Inferior parietal cortex (tissue), 1 donor: Measurements from ENCODE around the gene BICD1.
A peak's percentile ranks its signal among the peaks of the same experiment; 100 is the strongest.
"Not testable (repeated sequence)": the region's sequence is repeated elsewhere in the genome, so short reads cannot be mapped to it uniquely, and the experiment has no call there.

Experiments used
- DNase-seq: peaks from one replicate; pipeline ENCODE4 v3.0.0-alpha.2; 2016; ENCODE audit errors: extremely low spot score

BICD1 gene

DNA sequence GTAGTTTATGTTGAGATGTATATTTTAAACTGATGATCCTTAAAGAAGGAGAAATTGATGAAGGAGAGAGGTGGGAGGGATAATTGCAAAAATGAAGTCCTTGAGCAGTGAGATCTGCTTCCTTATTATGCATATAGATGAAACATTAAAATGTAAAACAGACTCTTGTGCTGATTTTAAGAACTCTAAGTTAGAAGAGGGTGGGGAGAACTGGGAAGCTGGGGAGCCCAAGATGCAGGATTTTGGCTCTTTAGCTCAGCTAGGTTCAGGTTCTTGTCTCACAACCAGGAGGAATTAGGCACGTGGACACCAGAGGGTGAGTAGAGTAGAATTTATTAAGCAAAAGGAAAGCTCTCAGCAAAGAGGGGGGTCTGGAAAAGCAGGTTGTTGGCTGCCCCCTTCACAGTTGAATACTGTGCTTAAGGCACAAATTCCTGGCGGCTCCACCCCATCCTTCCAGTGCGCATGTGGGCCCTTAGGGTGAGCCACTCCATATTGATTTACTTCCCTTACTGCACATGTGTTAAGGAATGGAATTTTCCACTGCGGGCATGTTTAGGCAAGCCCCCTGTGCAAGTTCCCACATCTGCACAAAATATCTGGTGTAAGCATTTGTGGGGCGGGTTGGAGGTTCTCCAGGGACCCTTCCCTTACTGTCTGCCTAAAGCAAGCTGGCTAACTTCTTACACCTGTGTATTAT lies 141.9 kb downstream of the BICD1 start:
- DNase-seq = no peak

DNA sequence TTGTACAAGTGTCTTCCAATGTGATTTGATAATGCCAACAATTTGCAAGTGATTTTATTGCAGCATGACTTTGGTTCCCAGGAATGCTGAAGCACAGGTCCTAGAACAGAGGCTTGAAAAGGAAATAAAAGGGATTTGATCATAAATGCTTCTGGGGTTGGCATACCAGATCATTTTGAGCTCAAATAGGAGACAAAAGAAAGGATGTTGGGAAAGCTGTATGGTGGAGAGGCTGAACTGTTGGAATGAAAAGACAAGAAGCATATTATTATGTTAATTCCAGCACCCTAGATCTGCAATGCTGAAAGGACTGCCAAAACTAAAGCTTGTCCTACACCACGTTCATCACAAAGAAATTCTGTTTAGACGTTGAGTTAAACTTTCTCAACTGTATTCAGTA lies 143.1 kb downstream of the BICD1 start:
- no peak for DNase-seq

DNA sequence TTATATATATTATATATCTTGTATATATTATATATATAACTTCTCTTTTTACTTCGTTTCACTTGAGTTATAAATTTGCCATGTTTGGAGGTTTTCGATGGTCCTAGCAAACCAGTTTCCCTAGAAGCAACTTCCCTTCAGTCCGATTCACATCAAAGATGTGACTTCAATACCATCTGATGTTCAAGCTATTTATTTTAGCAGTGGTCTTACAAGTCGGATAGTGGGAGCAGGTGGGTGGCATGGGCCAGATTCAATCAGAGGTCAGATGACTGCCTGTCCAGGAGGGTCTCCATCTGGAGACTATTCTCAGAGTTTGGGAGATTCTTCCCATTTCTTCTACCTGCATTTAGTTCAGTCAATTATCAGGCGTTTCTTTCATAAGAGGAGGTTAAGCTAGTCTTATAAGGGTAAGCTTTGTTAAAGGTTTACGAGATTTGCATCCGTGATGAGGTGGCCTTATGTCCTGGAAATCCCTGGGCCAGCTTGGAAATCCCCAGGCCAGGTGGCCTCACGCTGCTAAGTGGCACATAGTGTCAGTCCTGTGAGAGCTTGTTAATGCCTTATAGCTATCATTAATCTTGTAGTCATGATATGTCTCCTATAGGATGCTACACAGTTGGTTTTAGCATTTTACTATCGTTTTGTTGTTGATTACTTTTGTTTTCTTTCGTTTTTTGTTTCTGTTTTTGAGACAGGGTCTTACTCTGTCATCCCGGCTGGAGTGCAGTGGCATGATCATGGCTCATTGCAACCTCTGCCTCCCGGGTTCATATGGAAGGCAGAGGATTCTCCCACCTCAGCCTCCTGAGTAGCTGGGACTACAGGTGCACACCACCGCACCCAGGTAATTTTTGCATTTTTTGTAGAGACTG lies 145.8 kb downstream of the BICD1 start:
- DNase-seq = no peak

- no peak for DNase-seq
These were observed 146.6 kb downstream of the BICD1 start for GRCh38 chr12:32253154-32253790.

DNA sequence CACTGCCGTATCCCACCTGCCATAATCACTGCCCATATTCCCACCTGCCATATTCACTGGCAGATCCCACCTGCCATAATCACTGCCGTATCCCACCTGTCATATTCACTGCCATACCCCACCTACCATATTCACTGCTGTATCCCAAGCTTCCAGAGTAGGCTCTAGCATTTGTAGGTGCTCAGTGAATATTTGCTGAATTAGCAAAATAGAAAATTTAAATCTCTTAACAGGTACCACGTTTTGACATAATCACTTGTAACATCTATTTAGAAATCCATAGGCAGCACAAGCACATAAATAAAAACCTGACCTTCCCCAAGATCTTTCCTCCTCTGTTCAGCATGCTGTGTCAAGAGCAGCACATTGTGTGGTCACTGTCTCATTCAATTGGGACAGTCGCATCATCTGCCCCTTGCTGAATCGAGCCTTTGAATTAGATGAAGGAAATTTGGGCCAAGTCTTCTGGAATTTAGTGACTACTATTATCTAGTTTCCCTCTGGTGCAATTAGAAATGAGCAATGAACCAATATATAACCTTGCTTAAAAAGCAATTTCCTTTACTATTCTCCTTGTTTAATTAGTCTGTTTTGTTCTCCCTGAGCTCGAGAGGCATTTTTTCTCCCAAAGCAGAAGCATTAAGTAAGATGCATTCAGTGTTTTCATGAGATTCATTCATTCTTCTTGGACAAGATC lies 147.8 kb downstream of the BICD1 start:
- no peak for DNase-seq

GRCh38 chr12:32255588-32255987 lies 148.9 kb downstream of the BICD1 start:
- DNase-seq = no peak

DNA sequence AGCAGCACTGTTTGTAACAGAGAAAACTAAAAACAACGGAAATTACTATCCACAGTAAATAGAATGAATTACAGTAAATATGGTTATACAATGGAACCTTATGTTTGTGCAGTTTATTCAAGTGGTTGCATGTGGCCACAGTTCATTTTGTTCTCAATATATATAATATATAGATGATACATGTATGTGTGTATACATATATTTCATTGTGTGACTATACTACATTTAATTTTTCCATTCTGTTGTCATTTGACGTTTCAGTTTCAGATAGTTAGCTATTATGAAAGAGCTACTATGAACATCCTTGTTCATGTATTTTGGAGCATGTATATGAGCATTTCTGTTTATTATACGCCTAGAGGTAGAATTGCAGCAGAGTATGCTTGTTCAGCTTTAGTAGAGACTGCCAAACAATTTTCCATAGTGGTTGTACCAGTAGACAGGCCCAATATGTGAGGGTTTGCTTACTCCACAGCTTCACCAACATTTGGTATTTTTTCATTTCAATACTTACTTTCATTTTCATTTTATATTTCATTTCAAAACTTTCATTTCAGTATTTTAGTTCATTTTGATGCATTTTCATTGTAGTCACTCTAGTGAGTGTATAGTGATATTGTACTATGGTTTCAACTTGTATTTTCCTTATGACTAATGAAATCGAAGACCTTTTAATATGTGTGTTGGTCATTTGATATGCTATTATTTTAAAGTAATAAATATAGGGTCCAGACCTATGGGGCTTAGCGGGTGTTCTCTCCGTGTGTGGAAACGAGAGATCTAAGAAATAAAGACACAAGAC lies 151.2 kb downstream of the BICD1 start:
- DNase-seq = no peak

DNA sequence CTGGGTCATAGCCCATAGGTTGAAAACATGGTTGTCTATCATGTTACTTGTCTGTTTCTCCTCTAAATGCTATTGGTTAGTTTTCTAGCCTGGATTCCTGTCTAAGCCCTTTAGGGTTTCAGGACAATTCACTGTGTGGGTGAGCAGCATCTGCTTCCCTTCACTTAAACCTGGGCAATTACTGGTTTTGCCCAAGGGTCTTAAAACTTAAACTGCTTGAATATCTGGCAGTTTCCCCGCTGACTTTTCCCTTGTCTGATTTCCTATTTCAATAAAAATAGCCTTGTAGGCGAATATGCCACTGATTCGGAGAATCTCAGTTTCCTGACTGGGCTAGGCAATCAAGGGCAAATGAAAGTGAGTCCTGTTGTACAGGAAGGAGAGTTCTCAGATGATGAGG lies 154.0 kb downstream of the BICD1 start:
- DNase-seq = no peak

GRCh38 chr12:32261638-32262037 lies 155.0 kb downstream of the BICD1 start:
- no peak for DNase-seq

GRCh38 chr12:32264961-32265360 lies 158.3 kb downstream of the BICD1 start:
- no peak for DNase-seq

GRCh38 chr12:32265456-32265855 lies 158.8 kb downstream of the BICD1 start:
- DNase-seq = no peak

GRCh38 chr12:32265951-32266350 lies 159.3 kb downstream of the BICD1 start:
- DNase-seq = no peak

DNA sequence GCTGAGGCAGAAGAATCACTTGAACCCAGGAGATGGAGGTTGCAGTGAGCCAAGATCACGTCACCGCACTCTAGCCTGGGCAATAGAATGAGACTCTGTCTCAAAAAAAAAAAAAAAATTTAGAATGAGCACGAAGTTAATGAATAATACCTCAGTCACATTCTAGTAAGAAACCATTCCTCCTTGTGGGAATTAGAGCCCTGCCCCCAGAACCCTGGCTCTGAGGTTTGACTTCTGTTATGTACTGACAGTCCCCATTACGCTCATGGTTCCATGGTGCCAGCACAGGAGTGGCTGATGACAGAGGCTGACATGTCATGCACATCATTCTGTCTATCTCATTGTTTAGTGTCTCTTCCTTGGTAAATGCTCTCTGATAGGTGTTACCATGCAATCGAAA lies 160.1 kb downstream of the BICD1 start:
- DNase-seq = no peak

GRCh38 chr12:32270818-32271710 lies 164.4 kb downstream of the BICD1 start:
- peak; percentile 25 for DNase-seq

DNA sequence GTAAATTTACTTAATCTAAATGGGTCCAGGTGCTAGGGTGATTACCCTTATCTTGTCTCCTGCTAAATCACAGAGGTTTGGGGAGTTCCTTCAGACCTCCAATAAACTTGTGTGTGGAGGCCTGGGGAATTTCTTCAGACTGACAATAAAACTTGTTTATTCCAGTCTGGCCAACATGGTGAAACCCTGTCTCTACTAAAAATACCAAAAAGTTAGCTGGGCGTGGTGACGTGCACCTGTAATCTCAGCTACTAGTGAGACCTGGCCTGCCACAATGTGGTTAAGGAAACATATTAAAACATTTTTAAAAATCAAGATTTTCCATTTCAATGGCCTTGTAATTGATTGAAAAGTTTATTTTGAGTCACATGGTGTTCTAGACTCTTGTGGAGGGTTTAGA lies 165.8 kb downstream of the BICD1 start:
- DNase-seq = no peak

GRCh38 chr12:32273063-32273522 lies 166.4 kb downstream of the BICD1 start:
- no peak for DNase-seq

GRCh38 chr12:32273712-32274111 lies 167.1 kb downstream of the BICD1 start:
- DNase-seq = no peak

DNA sequence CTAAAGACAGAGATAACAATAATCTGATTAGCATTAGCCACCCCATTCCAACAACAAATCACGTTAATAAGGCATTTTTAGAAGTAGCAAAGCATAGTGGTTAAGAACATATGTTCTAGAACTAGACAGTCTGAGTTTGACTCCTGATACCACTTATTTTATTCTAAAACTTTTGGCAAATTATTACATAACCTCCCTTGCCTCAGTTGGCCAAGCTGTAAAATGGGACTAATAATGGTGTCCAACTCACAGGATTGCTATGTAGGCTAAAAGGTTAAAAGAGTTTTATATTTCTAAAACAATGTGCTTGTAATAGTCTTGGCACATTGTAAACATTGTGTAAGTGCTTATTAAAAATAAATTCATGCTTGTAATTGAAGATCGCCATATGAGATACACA lies 168.0 kb downstream of the BICD1 start:
- DNase-seq = no peak

DNA sequence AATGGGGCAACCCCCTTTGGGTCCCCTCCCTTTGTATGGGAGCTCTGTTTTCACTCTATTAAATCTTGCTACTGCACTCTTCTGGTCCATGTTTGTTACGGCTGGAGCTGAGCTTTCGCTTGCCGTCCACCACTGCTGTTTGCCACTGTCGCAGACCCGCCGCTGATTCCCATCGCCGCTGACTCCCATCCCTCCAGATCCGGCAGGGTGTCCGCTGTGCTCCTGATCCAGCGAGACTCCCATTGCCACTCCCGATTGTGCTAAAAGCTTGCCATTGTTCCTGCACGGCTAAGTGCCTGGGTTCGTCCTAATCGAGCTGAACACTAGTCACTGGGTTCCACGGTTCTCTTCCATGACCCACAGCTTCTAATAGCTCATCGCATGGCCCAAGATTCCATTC lies 168.9 kb downstream of the BICD1 start:
- not testable (repeated sequence) for DNase-seq

GRCh38 chr12:32277774-32278173 lies 171.1 kb downstream of the BICD1 start:
- DNase-seq = no peak
